ENCODE data around the gene MAGEF1. TPM values are rescaled to one million over a fixed set of nuclear protein-coding genes. Genes with fewer than 3 reads are reported as not detected.

The MAGEF1 gene
- total RNA-seq, 1 donor from 2014 or later, result 47.5 TPM

DNA sequence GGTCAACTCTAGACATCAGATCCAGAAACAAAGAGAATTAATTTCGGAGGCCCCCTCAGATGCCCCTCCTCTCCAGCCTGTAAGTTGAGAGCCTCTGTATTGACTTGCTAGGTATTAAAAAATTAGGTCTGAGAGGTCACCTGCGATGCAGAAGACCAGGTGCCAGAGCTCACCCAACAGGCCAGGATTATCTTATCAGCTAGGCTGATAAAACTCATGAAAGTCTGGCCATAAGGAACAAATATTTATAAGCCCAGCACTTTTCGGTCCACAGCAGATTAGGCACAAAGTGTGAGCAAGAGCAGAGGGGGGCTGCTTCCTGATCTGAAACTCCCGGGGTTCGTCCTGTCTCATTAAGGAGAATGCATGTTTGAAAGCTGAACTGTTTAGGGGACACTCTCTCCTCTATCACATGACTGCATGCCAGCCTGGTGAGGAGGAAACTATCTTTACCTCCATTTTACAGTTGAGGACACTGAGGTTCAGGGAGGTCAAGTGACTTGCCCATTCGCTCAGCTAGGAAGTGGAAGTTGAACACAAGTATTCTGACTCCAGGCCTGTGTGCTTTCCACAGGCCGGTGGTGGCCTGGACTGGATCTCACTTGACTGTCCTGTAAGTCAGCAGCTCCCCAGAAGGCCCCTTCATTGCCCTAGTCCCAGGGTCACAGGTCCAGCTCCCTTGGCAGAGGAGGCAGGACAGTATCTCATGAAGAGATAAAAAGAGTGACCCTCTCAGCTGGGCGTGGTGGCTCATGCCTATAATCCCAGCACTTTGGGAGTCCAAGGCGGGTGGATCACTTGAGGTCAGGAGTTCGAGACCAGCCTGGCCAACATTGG lies 39.6 kb upstream of the MAGEF1 start:
- Mint-ChIP-seq H3K36me3 (ENCODE audit: unreplicated experiment) (no peaks in the 10 kb centered on the region), H3K4me3 (ENCODE audit: unreplicated experiment) (no peak overlapping the region)

DNA sequence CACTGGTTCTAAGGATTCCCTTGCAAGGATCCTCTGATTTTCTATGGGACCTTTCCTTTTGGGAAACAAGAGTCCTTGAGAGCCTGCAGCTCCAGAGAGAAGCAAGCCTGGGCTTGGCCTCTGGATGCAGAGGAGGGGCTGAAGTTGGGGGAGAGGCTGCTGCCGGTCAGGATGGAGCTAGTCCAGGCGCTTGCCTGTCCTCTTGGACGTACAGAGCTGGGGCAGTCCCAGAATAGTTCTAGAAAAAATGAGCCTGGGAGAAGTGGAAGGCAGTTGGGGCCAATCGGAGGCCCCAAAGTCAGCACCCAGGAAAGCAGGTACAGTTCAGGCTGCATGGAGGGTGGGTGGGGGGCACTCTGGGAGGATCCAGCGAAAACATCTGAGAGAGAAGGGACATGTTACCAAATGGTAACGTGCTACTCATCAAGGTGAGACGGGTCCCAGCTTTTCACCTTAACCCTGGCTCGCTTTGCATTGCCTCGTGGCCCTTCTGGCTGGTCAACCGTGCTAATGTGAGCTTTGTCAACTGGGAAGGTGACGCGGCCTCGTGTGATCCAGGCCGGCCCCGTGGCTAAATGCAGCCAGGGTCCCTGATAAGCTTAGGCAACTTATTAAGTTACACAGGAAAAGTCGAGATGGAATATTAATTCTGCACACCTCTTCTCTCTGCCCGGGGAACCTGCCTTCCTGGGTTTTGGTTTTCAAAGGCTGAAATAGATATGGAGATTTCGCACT lies 38.7 kb upstream of the MAGEF1 start:
- TF ChIP-seq, protein P1, sequence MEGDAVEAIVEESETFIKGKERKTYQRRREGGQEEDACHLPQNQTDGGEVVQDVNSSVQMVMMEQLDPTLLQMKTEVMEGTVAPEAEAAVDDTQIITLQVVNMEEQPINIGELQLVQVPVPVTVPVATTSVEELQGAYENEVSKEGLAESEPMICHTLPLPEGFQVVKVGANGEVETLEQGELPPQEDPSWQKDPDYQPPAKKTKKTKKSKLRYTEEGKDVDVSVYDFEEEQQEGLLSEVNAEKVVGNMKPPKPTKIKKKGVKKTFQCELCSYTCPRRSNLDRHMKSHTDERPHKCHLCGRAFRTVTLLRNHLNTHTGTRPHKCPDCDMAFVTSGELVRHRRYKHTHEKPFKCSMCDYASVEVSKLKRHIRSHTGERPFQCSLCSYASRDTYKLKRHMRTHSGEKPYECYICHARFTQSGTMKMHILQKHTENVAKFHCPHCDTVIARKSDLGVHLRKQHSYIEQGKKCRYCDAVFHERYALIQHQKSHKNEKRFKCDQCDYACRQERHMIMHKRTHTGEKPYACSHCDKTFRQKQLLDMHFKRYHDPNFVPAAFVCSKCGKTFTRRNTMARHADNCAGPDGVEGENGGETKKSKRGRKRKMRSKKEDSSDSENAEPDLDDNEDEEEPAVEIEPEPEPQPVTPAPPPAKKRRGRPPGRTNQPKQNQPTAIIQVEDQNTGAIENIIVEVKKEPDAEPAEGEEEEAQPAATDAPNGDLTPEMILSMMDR (IDR thresholded peaks at IDR 0.05), result no peak
- DNase-seq (ENCODE audit: extremely low spot score, unreplicated experiment), result no peak
- H3K27ac Mint-ChIP-seq (ENCODE audit: unreplicated experiment), result no peak overlapping the region
- H3K36me3 Mint-ChIP-seq (ENCODE audit: unreplicated experiment), result no peaks in the 10 kb centered on the region
- H3K27me3 Mint-ChIP-seq (ENCODE audit: unreplicated experiment), result peaks cover 25% of the 10 kb centered on the region
- no peaks in the 10 kb centered on the region for H3K4me1 Mint-ChIP-seq (ENCODE audit: unreplicated experiment)
- H3K9me3 Mint-ChIP-seq (ENCODE audit: unreplicated experiment), result no peaks in the 10 kb centered on the region
- no peak overlapping the region for H3K4me3 Mint-ChIP-seq (ENCODE audit: unreplicated experiment)

More for the DNA sequence above, 39.6 kb upstream of the MAGEF1 start:
- TF ChIP-seq, protein P1 (IDR thresholded peaks at IDR 0.05), result no peak
- H3K27ac Mint-ChIP-seq (ENCODE audit: unreplicated experiment), result no peak overlapping the region
- no peaks in the 10 kb centered on the region for H3K9me3 Mint-ChIP-seq (ENCODE audit: unreplicated experiment)
- no peaks in the 10 kb centered on the region for H3K4me1 Mint-ChIP-seq (ENCODE audit: unreplicated experiment)
- DNase-seq (ENCODE audit: extremely low spot score, unreplicated experiment), result no peak
- H3K27me3 Mint-ChIP-seq (ENCODE audit: unreplicated experiment), result peaks cover 24% of the 10 kb centered on the region

DNA sequence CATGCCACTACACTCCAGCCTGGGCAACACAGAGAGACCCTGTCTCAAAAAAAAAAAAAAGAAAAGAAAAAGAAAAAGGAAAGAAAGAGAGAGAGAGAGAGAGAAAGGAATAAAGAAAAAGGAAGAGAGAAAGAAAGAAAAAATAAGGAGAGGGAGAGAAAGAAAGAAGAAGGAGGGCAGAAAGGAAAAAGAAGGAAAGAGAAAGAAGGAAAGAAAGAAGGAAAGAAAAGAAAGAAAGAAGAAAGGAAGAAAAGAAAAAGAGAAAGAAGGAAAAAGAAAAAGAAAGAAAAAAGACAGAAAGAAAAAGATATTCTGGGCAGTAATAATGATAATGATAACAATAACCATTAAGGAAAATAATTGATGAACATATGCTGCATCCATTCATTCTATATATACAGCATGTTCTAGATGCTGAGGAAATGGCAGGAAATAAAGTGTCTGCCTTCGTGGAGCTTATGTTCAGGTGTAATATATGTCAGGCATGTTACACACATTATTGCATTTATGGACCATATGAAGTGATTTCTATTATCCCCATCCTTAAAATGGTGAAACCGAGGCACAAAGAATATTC lies 37.4 kb upstream of the MAGEF1 start:
- Mint-ChIP-seq H3K9me3 (ENCODE audit: unreplicated experiment) (no peaks in the 10 kb centered on the region), H3K36me3 (ENCODE audit: unreplicated experiment) (no peaks in the 10 kb centered on the region), H3K27ac (ENCODE audit: unreplicated experiment) (no peak overlapping the region), H3K4me3 (ENCODE audit: unreplicated experiment) (no peak overlapping the region), H3K4me1 (ENCODE audit: unreplicated experiment) (no peaks in the 10 kb centered on the region), H3K27me3 (ENCODE audit: unreplicated experiment) (peaks cover 27% of the 10 kb centered on the region)
- TF ChIP-seq, protein P1 (IDR thresholded peaks at IDR 0.05), result no peak
- DNase-seq (ENCODE audit: extremely low spot score, unreplicated experiment), result no peak

DNA sequence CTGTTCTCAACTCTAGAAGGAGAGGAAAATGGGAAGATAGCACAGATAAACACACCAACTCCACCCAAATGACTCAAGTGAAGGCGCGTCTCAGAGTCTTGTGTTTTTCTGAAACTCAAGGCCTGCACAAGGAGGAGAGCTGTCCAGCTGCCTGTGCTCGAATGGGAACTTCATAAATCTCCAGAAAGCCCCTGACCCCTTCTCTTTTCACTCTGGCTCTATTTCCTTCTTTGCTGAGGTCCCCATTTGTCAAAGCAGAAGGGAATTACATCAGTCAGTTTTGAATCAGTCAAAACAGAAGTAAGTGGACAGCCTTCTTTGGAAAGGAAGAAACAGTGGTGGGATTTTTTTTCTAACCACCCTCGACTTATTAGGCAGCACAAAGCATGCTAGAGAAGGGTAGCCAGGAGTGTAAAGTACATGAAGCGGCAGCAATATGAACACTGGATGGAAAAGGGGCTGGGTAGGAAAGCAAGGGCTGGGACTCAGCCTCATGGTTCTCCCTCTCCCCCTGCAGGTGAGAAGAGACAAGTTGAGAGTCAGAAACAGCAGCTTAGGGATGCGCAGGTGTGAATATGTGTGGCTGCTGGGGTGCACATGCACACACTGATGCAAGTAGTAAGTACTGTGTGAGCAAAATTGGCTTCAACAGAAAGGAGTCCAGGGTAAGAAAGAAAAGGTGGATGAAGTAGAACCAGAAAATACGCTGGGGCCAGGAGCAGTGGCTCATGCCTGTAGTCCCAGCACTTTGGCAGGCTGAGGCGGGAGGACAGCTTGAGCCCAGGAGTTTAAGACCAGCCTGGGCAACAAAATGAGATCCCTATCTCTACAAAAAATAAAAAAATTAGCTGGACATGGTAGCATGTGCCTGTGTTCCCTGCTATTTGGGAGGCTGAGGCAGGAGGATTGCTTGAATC lies 36.6 kb upstream of the MAGEF1 start:
- DNase-seq (ENCODE audit: extremely low spot score, unreplicated experiment), result no peak
- H3K27ac Mint-ChIP-seq (ENCODE audit: unreplicated experiment), result no peak overlapping the region
- H3K9me3 Mint-ChIP-seq (ENCODE audit: unreplicated experiment), result no peaks in the 10 kb centered on the region
- no peaks in the 10 kb centered on the region for H3K4me1 Mint-ChIP-seq (ENCODE audit: unreplicated experiment)
- H3K36me3 Mint-ChIP-seq (ENCODE audit: unreplicated experiment), result no peaks in the 10 kb centered on the region
- H3K27me3 Mint-ChIP-seq (ENCODE audit: unreplicated experiment), result peaks cover 27% of the 10 kb centered on the region
- H3K4me3 Mint-ChIP-seq (ENCODE audit: unreplicated experiment), result no peak overlapping the region
- TF ChIP-seq, protein P1 (IDR thresholded peaks at IDR 0.05), result peak; percentile 51

Data from osteocyte (in vitro differentiated cells).